ENCODE measurements around the gene FOXP3.
A peak's percentile ranks its signal among the peaks of the same experiment; 100 is the strongest.
"Not testable (repeated sequence)": the region's sequence is repeated elsewhere in the genome, so short reads cannot be mapped to it uniquely, and the experiment has no call there.

The FOXP3 gene

GRCh38 chrX:49264460-49264859 lies at the start of gene FOXP3:
FOXP3 (minus strand) TSS chrX:49264710; CDS start chrX:49258505, 6,205 bp downstream.
- no peak for DNase-seq (ENCODE audit: low read depth in 2 of 2)

GRCh38 chrX:49312176-49312575 lies 47.7 kb upstream of the FOXP3 start:
- DNase-seq (ENCODE audit: low read depth in 2 of 2): no peak

- DNase-seq (ENCODE audit: low read depth in 2 of 2): no peak
Measured at GRCh38 chrX:49310371-49310770, 45.9 kb upstream of the FOXP3 start.

GRCh38 chrX:49309401-49309981 lies 45.0 kb upstream of the FOXP3 start:
- DNase-seq (ENCODE audit: low read depth in 2 of 2): no peak

- no peak for DNase-seq (ENCODE audit: low read depth in 2 of 2)
Measured at GRCh38 chrX:49308604-49309269, 44.2 kb upstream of the FOXP3 start.

GRCh38 chrX:49307775-49308174 lies 43.3 kb upstream of the FOXP3 start:
- DNase-seq (ENCODE audit: low read depth in 2 of 2): not testable (repeated sequence)

GRCh38 chrX:49303346-49303745 lies 38.8 kb upstream of the FOXP3 start, which contains the start of gene GAGE10:
GAGE10 (plus strand) TSS chrX:49303646; CDS start chrX:49304860, 1,214 bp downstream.
- DNase-seq (ENCODE audit: low read depth in 2 of 2): no peak

GRCh38 chrX:49300703-49301102 lies 36.2 kb upstream of the FOXP3 start:
- no peak for DNase-seq (ENCODE audit: low read depth in 2 of 2)

GRCh38 chrX:49299293-49299692 lies 34.8 kb upstream of the FOXP3 start:
- DNase-seq (ENCODE audit: low read depth in 2 of 2): not testable (repeated sequence)

- DNase-seq (ENCODE audit: low read depth in 2 of 2): no peak
Measured at GRCh38 chrX:49292400-49293362, 28.2 kb upstream of the FOXP3 start.

GRCh38 chrX:49291615-49292337 lies 27.3 kb upstream of the FOXP3 start:
- DNase-seq (ENCODE audit: low read depth in 2 of 2): peak; percentile 39 to 57

- DNase-seq (ENCODE audit: low read depth in 2 of 2): no peak
Measured at GRCh38 chrX:49290215-49290614, 25.7 kb upstream of the FOXP3 start.

- DNase-seq (ENCODE audit: low read depth in 2 of 2): no peak
Measured at GRCh38 chrX:49287665-49288064, 23.2 kb upstream of the FOXP3 start.

GRCh38 chrX:49286581-49286980 lies 22.1 kb upstream of the FOXP3 start:
- DNase-seq (ENCODE audit: low read depth in 2 of 2): no peak

- no peak for DNase-seq (ENCODE audit: low read depth in 2 of 2)
Measured at GRCh38 chrX:49286136-49286535, 21.6 kb upstream of the FOXP3 start.

- no peak for DNase-seq (ENCODE audit: low read depth in 2 of 2)
Measured at GRCh38 chrX:49284212-49284611, 19.7 kb upstream of the FOXP3 start.

GRCh38 chrX:49282647-49283011 lies 18.1 kb upstream of the FOXP3 start:
- DNase-seq (ENCODE audit: low read depth in 2 of 2): no peak

- no peak for DNase-seq (ENCODE audit: low read depth in 2 of 2)
Measured at GRCh38 chrX:49278081-49278480, 13.6 kb upstream of the FOXP3 start.

GRCh38 chrX:49277535-49277830 lies 13.0 kb upstream of the FOXP3 start:
- DNase-seq (ENCODE audit: low read depth in 2 of 2): no peak

GRCh38 chrX:49276671-49277534 lies 12.4 kb upstream of the FOXP3 start:
- peak in 1 of 2 donors; percentile 36 for DNase-seq (ENCODE audit: low read depth in 2 of 2)

- no peak for DNase-seq (ENCODE audit: low read depth in 2 of 2)
Measured at GRCh38 chrX:49276207-49276606, 11.7 kb upstream of the FOXP3 start.

Measured in stimulated activated CD8-positive, alpha-beta memory T cell treated with anti-CD3 and anti-CD28 coated beads, Interleukin-15, amount 100 ng/mL, for 48 hours (primary cell).